ENCODE data around the gene SERP2. TPM values are rescaled to one million over a fixed set of nuclear protein-coding genes. Genes with fewer than 3 reads are reported as not detected.

Gene SERP2
- total RNA-seq, 2 experiments from 2014 or later, result 0.38 to 0.64 TPM

DNA sequence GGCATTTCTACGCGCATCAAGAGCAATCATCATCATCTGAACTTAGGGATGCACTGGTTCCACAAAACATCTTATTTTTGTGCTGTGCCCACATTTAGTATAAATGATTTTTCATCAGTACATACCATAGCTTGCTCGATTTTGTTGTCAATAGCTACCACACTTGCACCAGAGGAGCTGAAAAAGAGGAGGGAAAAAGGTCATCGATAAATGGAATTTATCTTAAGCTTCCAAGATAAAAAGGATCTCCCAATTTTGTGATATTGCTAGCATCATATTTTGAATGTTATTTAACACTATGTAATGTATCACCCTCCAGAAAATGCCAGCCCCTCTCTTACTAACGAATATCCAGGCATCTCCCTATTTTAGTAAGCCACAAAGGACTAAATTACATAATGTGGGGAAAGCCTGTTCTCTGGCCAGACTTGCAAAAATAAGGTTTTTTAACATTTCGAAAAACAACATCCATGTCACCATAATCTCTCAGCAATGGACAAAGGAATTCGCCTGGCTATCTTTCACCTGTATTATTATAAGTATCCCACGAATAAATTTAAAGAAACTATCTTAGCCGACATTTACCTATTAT, 62.4 kb downstream of the SERP2 start:
- no peaks in the 10 kb centered on the region for H3K9me3 Mint-ChIP-seq
- H3K27me3 Mint-ChIP-seq (ENCODE audit: low read depth), result peaks cover 9% of the 10 kb centered on the region
- DNase-seq, result no peak
- peak overlapping the region; percentile 76 for H3K4me3 Mint-ChIP-seq
- H3K27ac Mint-ChIP-seq, result no peak overlapping the region
- intact Hi-C loops (cut with micrococcal nuclease), result loop anchor here (1.0 to 10.0 kb wide), 6 partner anchors 144 to 631 kb away; no protein-coding TSS in a partner anchor
- peaks cover 15% of the 10 kb centered on the region for H3K4me1 Mint-ChIP-seq (ENCODE audit: low read depth)
- CTCF ChIA-PET, result interaction anchor here (0.9 to 8.2 kb wide), 4 partner anchors 32 to 529 kb away, joined by 5 to 113 read pairs (median 22); no protein-coding TSS in a partner anchor
- peaks cover 4% of the 10 kb centered on the region for H3K36me3 Mint-ChIP-seq (ENCODE audit: low read depth)

DNA sequence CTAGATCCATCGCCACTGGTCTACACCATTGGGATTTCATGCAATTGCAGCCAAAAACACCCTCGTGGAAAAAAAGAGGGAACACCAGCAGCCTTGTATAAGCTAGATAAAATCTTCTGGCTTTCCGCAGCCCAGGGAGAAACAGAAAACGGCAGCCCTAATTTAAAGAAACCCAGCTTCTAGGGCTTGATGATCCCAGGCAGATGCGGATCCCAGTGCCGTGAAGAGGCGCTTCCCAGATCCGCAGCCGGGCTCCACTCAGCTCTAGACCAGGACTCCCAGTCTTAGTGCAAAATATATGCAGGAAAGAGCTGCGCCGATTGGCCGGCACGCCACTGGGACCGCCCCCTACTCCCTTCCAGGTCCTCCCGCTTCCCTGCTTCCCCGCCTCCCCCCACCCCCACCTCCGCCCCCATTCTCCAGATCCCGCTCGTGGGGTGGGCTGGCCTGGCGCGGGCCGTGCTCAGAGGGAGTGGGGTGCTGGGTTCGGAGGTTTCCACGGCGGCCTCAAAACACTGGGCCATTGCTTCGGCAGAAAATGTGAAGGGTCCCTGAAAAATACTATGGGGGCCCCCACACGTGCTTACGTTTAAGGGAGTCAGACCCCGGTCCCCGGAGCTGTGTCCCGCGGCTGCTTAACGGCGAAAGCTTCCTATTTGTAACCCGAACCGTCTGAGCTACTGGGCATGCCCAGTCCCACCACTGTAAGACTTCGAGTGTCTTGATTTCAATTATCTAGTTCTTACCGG, 63.1 kb downstream of the SERP2 start:
- peak; percentile 50 for DNase-seq
- CTCF ChIA-PET, result interaction anchor here (0.7 to 8.2 kb wide), 11 partner anchors 32 to 557 kb away, joined by 3 to 113 read pairs (median 4); partner anchors contain the start of genes CCDC122 and LACC1
- intact Hi-C loops (cut with micrococcal nuclease), result loop anchor here (5.0 to 10.0 kb wide), 2 partner anchors 144 to 632 kb away; no protein-coding TSS in a partner anchor
- H3K36me3 Mint-ChIP-seq (ENCODE audit: low read depth), result peaks cover 4% of the 10 kb centered on the region
- peaks cover 15% of the 10 kb centered on the region for H3K4me1 Mint-ChIP-seq (ENCODE audit: low read depth)
- peaks cover 9% of the 10 kb centered on the region for H3K27me3 Mint-ChIP-seq (ENCODE audit: low read depth)
- H3K9me3 Mint-ChIP-seq, result no peaks in the 10 kb centered on the region
- peak overlapping the region; percentile 76 for H3K4me3 Mint-ChIP-seq
- no peak overlapping the region for H3K27ac Mint-ChIP-seq

DNA sequence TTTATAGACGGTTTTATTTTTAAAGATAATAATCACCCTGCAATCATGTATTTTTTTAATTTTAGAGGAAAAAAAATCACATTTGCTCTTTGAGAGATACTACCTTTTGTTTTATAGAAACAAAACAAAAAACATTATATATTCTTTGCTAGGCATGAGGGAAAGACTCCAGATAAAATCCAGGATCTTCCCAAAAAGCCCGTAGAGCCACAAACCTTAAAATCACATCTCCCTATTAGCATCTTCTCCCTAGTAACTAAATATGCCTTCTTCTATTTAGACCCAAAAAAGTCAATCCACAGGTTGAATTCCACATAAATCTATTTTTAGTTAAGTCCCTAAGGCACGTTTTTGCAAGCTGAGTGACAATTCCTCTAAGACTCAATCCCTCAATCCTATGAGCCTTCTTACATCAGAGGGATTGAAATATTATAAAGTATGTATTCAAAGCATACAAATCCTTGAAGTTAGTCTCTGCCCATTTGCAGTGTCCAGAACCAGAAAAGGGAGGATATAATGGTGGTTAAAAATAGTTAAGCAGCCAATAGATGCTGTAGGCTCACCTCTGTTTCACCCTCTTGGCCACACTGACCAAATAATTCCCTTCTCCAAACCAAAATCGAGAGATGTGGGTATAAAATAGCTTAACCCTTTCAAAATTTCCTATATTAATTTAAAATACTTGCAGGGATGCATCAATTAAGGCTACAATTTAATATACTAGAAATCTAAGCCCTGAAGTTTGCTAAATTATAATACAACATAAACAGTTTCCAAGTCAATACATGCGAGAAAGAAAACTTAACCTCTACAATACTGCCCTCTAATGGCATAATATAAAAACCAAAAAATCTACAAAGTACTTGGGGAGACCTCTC, 64.0 kb downstream of the SERP2 start:
- Mint-ChIP-seq H3K27ac (no peak overlapping the region), H3K4me3 (peak overlapping the region; percentile 76), H3K27me3 (ENCODE audit: low read depth) (peaks cover 9% of the 10 kb centered on the region), H3K4me1 (ENCODE audit: low read depth) (peaks cover 15% of the 10 kb centered on the region), H3K9me3 (no peaks in the 10 kb centered on the region), H3K36me3 (ENCODE audit: low read depth) (peaks cover 4% of the 10 kb centered on the region)
- intact Hi-C loops (cut with micrococcal nuclease), result loop anchor here (1.0 to 10.0 kb wide), 5 partner anchors 145 to 633 kb away; no protein-coding TSS in a partner anchor
- DNase-seq, result no peak
- CTCF ChIA-PET, result interaction anchor here (0.7 to 8.2 kb wide), 10 partner anchors 31 to 558 kb away, joined by 3 to 113 read pairs (median 4); partner anchors contain the start of genes CCDC122 and LACC1

DNA sequence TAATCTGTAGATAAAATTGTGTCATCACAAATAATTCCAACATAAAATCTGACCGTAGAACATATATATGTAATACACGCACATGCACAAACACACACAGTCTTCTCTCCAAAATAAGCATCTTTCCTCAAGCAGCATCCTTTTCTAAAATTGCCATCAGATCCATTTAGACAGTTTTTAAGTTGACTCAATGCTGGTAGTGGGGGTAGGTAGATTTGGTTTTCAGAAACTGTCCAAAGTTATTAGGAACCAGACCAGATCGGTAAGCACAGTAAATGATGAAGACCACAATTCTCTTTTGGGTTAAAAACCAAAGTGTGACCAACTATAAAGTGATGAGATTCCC, 64.6 kb downstream of the SERP2 start:
- Mint-ChIP-seq H3K36me3 (ENCODE audit: low read depth) (peaks cover 4% of the 10 kb centered on the region), H3K27me3 (ENCODE audit: low read depth) (peaks cover 9% of the 10 kb centered on the region), H3K4me1 (ENCODE audit: low read depth) (peaks cover 15% of the 10 kb centered on the region), H3K9me3 (no peaks in the 10 kb centered on the region), H3K27ac (no peak overlapping the region), H3K4me3 (no peak overlapping the region)
- no peak for DNase-seq
- CTCF ChIA-PET, result interaction anchor here (0.7 to 8.2 kb wide), 12 partner anchors 11 to 538 kb away, joined by 3 to 113 read pairs (median 4); no protein-coding TSS in a partner anchor
- intact Hi-C loops (cut with micrococcal nuclease), result loop anchor here (1.0 to 10.0 kb wide), 5 partner anchors 146 to 633 kb away; no protein-coding TSS in a partner anchor

DNA sequence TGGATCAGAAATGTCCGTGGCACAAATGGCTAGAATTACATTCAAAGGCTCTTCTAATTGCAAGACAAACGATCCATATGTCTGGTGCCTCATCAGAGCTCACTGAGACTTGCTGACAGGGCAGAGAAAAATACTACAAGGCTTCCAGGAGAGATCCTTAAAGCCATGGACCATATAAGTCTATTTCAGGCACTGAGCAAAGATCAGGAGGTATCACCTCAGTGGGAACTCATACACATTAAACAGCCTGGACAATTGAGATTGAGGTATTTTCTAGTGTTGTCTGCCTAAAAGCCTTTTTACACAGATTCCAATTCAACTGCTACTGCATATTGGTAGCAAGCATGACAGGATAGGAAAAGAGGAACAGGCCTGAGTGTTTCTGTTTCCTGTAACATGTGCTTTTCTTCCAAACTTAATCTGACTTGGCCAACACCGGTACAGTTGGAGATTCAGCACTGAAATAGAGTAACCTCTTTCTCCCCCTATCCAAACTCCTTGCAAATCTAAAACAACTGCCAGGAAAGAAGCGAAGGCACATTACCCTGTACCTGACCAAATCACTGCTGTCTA, 65.9 kb downstream of the SERP2 start:
- DNase-seq, result no peak
- intact Hi-C loops (cut with micrococcal nuclease), result loop anchor here (5.0 to 10.0 kb wide), 2 partner anchors 147 to 635 kb away; no protein-coding TSS in a partner anchor
- H3K9me3 Mint-ChIP-seq, result no peaks in the 10 kb centered on the region
- H3K4me3 Mint-ChIP-seq, result no peak overlapping the region
- H3K27ac Mint-ChIP-seq, result no peak overlapping the region
- peaks cover 15% of the 10 kb centered on the region for H3K4me1 Mint-ChIP-seq (ENCODE audit: low read depth)
- peaks cover 3% of the 10 kb centered on the region for H3K36me3 Mint-ChIP-seq (ENCODE audit: low read depth)
- H3K27me3 Mint-ChIP-seq (ENCODE audit: low read depth), result peaks cover 9% of the 10 kb centered on the region
- CTCF ChIA-PET, result interaction anchor here (1.0 to 8.2 kb wide), 8 partner anchors 10 to 532 kb away, joined by 3 to 113 read pairs (median 4); no protein-coding TSS in a partner anchor

DNA sequence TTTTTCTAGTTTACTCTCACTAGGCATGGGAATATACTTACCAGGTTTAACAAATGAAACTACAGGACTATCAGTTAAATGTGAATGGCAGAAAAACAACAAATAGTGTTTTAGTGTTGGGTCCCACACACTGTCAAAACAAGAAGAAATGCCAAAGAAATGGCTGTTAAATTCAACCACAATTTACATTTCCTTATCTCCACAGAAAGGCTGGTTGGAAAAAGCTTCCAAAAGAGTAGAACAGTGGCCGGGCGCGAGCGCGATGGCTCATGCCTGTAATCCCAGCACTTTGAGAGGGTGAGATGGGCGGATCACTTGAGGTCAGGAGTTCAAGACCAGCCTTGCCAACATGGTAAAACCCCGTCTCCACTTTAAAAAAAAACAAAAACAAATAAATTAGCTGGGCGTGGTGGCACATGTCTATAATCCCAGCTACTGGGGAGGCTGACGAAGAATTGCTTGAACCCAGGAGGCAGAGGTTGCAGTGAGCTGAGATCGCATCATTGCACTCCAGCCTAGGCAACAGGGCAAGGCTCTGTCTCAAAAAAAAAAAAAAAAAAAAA, 66.5 kb downstream of the SERP2 start:
- peaks cover 15% of the 10 kb centered on the region for H3K4me1 Mint-ChIP-seq (ENCODE audit: low read depth)
- H3K27me3 Mint-ChIP-seq (ENCODE audit: low read depth), result peaks cover 9% of the 10 kb centered on the region
- H3K27ac Mint-ChIP-seq, result no peak overlapping the region
- DNase-seq, result no peak
- no peaks in the 10 kb centered on the region for H3K36me3 Mint-ChIP-seq (ENCODE audit: low read depth)
- no peaks in the 10 kb centered on the region for H3K9me3 Mint-ChIP-seq
- CTCF ChIA-PET, result interaction anchor here (8.2 kb wide), 1 partner anchor 533 kb away, joined by 113 read pairs; no protein-coding TSS in a partner anchor
- intact Hi-C loops (cut with micrococcal nuclease), result no loop called here
- no peak overlapping the region for H3K4me3 Mint-ChIP-seq

Other genes starting within 250 kb of the SERP2 start
- gene TSC22D1, start 202.5 kb downstream of the SERP2 start, total RNA-seq, result 1 to 10 TPM; 8.8 to 9.7 TPM

All from activated naive CD4-positive, alpha-beta T cell treated with anti-CD3 and anti-CD28 coated beads for 36 hours (primary cell).